GM12878 (cell line): Measurements from ENCODE around the gene MICALL1. TPM values are rescaled to one million over a fixed set of nuclear protein-coding genes. Genes with fewer than 3 reads are reported as not detected.

Experiments used
- ATAC-seq: fragments of 200-7000 bp; cut with Tn5 transposase; 3 replicates; pipeline ENCODE4 v1.9.1; 2020; ENCODE audit warnings: mild to moderate bottlenecking, moderate library complexity
- BruUV-seq: library from RNA; stranded (reverse); fragments of 400-500 nt; replicated peaks from 2 replicates; lab custom pipeline; 2021; lab: Mats Ljungman, UMichigan
- CTCF ChIA-PET: fragments of 300-600 bp; sonication (Branson Sonifier 250); formaldehyde crosslinking; extraction: SDS; loops from one replicate; lab custom pipeline; 2021; ENCODE audit warnings: inconsistent platforms; lab: Yijun Ruan, JAX
- POLR2A ChIA-PET: fragments of 350-600 bp; formaldehyde crosslinking; extraction: SDS; loops from one replicate; lab custom pipeline; 2021; ENCODE audit warnings: inconsistent platforms; lab: Charles Lee
- RAD21 ChIA-PET: fragments of 300-600 bp; sonication (Branson Sonifier 250); formaldehyde crosslinking; loops from one replicate; lab custom pipeline; 2023; ENCODE audit warnings: antibody characterized with exemption; ENCODE audit not compliant: unreplicated experiment; lab: Charles Lee
- SMC1A ChIA-PET: fragments of 300-600 bp; sonication (Branson Sonifier 250); formaldehyde crosslinking; loops from one replicate; lab custom pipeline; 2023; ENCODE audit not compliant: unreplicated experiment, uncharacterized antibody; lab: Charles Lee
- DNase-seq: peaks from one replicate; pipeline ENCODE4 v3.0.0-alpha.2; 2011; ENCODE audit warnings: low read depth, low spot score
- FAIRE-seq: peaks from 3 replicates; lab custom pipeline; 2011; peaks lifted over from hg19 to GRCh38; lab: Jason Lieb, UNC
- H2AFZ ChIP-seq: 2 replicates; pipeline ENCODE4 v1.6.0; 2011; ENCODE audit warnings: low read depth, low read length, control low read depth; ENCODE audit not compliant: control insufficient read depth
- H3K27ac ChIP-seq: 2 replicates; pipeline ENCODE4 v1.5.1; 2011; ENCODE audit warnings: control low read depth; ENCODE audit not compliant: control insufficient read depth, insufficient read depth
- H3K27me3 ChIP-seq, 2 experiments: replicated peaks in 1 of 2; 2 replicates each; pipeline versions ENCODE4 v1.6.0 to v1.6.1; 2011; ENCODE audit warnings: low read length in 1 of 2; ENCODE audit not compliant: control insufficient read depth in 2 of 2, insufficient read depth in 2 of 2
- H3K36me3 ChIP-seq, 2 experiments: 2 replicates each; pipeline ENCODE4 v1.5.1; 2011; ENCODE audit warnings: low read length in 1 of 2; ENCODE audit not compliant: control insufficient read depth in 2 of 2, insufficient read depth in 2 of 2
- H3K4me1 ChIP-seq: 2 replicates; pipeline ENCODE4 v1.6.1; 2011; ENCODE audit warnings: mild to moderate bottlenecking, low read length, moderate library complexity, mixed read lengths; ENCODE audit not compliant: control insufficient read depth, insufficient read depth
- H3K4me2 ChIP-seq: 2 replicates; pipeline ENCODE4 v1.6.0; 2011; ENCODE audit warnings: control low read depth; ENCODE audit not compliant: control insufficient read depth, insufficient read depth
- H3K4me3 ChIP-seq: fragments of 200-600 bp; sonication (generic); 2 replicates; pipeline ENCODE4 v1.5.1; 2016
- H3K79me2 ChIP-seq: 2 replicates; pipeline ENCODE4 v1.6.0; 2011; ENCODE audit warnings: low read length; ENCODE audit not compliant: control insufficient read depth, insufficient read depth
- H3K9ac ChIP-seq: 2 replicates; pipeline ENCODE4 v1.8.0; 2011; ENCODE audit warnings: low read length, control low read depth, mixed read lengths; ENCODE audit not compliant: control insufficient read depth, insufficient read depth
- H3K9me3 ChIP-seq: replicated peaks from 3 replicates; pipeline ENCODE4 v1.5.1; 2011; ENCODE audit warnings: mild to moderate bottlenecking, low read length; ENCODE audit not compliant: control insufficient read depth, insufficient read depth
- H4K20me1 ChIP-seq: 2 replicates; pipeline ENCODE4 v1.6.0; 2011; ENCODE audit not compliant: control insufficient read depth, insufficient read depth
- FOXM1 ChIP-seq: IDR thresholded peaks from 2 replicates; pipeline ENCODE4 v1.6.1; 2012; ENCODE audit warnings: low read depth, mild to moderate bottlenecking, inconsistent platforms, low read length, moderate library complexity
- WGBS: methylation state at CpG from one replicate; pipeline ENCODE4 v1.1.6; 2016; ENCODE audit warnings: low lambda C conversion rate; ENCODE audit not compliant: insufficient replicate concordance, insufficient coverage; ENCODE audit errors: missing lambda C conversion rate; 5-methylcytosine and 5-hydroxymethylcytosine counted together
- in situ Hi-C: fragments of 300-500 bp; cut with MboI; formaldehyde crosslinking; loops from 9 replicates; pipeline ENCODE4 v1.14.3; 2018; ENCODE audit warnings: mixed read lengths
- intact Hi-C: fragments of 100-400 bp; cut with micrococcal nuclease; formaldehyde crosslinking; loops from one replicate; pipeline ENCODE4 v1.14.2; 2022; ENCODE audit not compliant: unreplicated experiment
- polyA plus RNA-seq, 11 experiments: library from polyadenylated mRNA; depleted of rRNA in 4 of 11; unstranded in 6 of 11; stranded (reverse) in 5 of 11; fragments of >200 nt; fragmentation: Nextera tagmentation in 4 of 11; fragmentation: Illumina TruSeq in 1 of 11; extraction: Ambion mirVana in 4 of 11; extraction: Trizol in 1 of 11; gene quantifications; 1 replicate in 1 of 11; 2 replicates in 10 of 11; pipeline versions ENCODE4 v1.2.1 to v1.2.3, GENCODE V29; 2011 to 2016; ENCODE audit warnings: inconsistent platforms in 2 of 11, missing spikeins in 2 of 11, low read depth in 1 of 11
- total RNA-seq, 4 experiments: library from RNA; depleted of rRNA in 3 of 4; stranded (reverse); fragments of >200 nt in 3 of 4; fragmentation: Illumina TruSeq in 1 of 4; extraction: Trizol in 1 of 4; gene quantifications; 2 replicates each; pipeline versions ENCODE4 v1.2.1 to v1.2.3, GENCODE V29; 2013 to 2021
- TF ChIP-seq, protein P1 (sequence below): fragments of 450-650 bp; IDR thresholded peaks from 2 replicates; pipeline ENCODE4 v1.6.1; 2017; ENCODE audit warnings: mild to moderate bottlenecking, moderate library complexity
- TF ChIP-seq, protein P2 (sequence below): fragments of 450-650 bp; IDR thresholded peaks from 2 replicates; pipeline ENCODE4 v1.6.1; 2016; ENCODE audit warnings: mild to moderate bottlenecking

The MICALL1 gene
- total and polyA plus RNA-seq, 10 of the 15 experiments (the other 5 are each of a cell fraction or from before 2014, with no cell fraction given): 0.72 to 30.7 (median 7.8) TPM

DNA sequence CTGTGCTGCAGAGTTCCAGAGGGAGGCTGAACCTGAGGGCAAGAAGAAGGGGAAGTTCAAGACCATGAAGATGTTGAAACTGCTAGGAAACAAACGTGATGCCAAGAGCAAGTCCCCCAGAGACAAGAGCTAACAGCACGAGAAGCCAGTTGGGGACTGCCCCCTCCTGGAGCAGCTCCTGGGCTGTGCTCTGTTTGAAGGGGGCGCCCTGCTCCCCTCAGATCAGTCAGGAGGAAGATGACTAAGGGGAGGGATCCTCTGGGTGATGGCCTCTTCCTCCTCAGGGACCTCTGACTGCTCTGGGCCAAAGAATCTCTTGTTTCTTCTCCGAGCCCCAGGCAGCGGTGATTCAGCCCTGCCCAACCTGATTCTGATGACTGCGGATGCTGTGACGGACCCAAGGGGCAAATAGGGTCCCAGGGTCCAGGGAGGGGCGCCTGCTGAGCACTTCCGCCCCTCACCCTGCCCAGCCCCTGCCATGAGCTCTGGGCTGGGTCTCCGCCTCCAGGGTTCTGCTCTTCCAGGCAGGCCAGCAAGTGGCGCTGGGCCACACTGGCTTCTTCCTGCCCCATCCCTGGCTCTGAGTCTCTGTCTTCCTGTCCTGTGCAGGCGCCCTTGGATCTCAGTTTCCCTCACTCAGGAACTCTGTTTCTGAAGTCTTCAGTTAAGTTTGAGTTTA is 34.7 kb downstream of the MICALL1 start:
- H3K79me2 ChIP-seq: no peaks in the 10 kb centered on the region
- DNase-seq (no peak), ATAC-seq (no peak)
- 66% methylated on average over 12 of the region's 12 CpGs for WGBS
- peaks cover 0 to 4% of the 10 kb centered on the region in 2 experiments; a peak in 2 of 4 replicates for H3K36me3 ChIP-seq
- H3K4me1 ChIP-seq: no peaks in the 10 kb centered on the region
- SMC1A ChIA-PET: no interaction called here
- TF ChIP-seq, protein P1, sequence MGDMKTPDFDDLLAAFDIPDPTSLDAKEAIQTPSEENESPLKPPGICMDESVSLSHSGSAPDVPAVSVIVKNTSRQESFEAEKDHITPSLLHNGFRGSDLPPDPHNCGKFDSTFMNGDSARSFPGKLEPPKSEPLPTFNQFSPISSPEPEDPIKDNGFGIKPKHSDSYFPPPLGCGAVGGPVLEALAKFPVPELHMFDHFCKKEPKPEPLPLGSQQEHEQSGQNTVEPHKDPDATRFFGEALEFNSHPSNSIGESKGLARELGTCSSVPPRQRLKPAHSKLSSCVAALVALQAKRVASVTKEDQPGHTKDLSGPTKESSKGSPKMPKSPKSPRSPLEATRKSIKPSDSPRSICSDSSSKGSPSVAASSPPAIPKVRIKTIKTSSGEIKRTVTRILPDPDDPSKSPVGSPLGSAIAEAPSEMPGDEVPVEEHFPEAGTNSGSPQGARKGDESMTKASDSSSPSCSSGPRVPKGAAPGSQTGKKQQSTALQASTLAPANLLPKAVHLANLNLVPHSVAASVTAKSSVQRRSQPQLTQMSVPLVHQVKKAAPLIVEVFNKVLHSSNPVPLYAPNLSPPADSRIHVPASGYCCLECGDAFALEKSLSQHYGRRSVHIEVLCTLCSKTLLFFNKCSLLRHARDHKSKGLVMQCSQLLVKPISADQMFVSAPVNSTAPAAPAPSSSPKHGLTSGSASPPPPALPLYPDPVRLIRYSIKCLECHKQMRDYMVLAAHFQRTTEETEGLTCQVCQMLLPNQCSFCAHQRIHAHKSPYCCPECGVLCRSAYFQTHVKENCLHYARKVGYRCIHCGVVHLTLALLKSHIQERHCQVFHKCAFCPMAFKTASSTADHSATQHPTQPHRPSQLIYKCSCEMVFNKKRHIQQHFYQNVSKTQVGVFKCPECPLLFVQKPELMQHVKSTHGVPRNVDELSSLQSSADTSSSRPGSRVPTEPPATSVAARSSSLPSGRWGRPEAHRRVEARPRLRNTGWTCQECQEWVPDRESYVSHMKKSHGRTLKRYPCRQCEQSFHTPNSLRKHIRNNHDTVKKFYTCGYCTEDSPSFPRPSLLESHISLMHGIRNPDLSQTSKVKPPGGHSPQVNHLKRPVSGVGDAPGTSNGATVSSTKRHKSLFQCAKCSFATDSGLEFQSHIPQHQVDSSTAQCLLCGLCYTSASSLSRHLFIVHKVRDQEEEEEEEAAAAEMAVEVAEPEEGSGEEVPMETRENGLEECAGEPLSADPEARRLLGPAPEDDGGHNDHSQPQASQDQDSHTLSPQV: no peak
- TF ChIP-seq, protein P2, sequence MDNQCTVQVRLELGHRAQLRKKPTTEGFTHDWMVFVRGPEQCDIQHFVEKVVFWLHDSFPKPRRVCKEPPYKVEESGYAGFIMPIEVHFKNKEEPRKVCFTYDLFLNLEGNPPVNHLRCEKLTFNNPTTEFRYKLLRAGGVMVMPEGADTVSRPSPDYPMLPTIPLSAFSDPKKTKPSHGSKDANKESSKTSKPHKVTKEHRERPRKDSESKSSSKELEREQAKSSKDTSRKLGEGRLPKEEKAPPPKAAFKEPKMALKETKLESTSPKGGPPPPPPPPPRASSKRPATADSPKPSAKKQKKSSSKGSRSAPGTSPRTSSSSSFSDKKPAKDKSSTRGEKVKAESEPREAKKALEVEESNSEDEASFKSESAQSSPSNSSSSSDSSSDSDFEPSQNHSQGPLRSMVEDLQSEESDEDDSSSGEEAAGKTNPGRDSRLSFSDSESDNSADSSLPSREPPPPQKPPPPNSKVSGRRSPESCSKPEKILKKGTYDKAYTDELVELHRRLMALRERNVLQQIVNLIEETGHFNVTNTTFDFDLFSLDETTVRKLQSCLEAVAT: no peak
- no peak for TF ChIP-seq FOXM1
- TF ChIP-seq, all 136 proteins: peak for 0
- FAIRE-seq: no peak
- ChIA-PET POLR2A (no interaction called here), RAD21 (no interaction called here), CTCF (no interaction called here)
- H3K4me3 ChIP-seq: no peak overlapping the region
- no peaks in the 10 kb centered on the region for H3K27me3 ChIP-seq
- BruUV-seq: no TSS peak
- in situ Hi-C loops (no loop called here), intact Hi-C loops (no loop called here)
- no peaks in the 10 kb centered on the region for H3K9me3 ChIP-seq
- no peaks in the 10 kb centered on the region for H4K20me1 ChIP-seq
- H2AFZ ChIP-seq: no peak overlapping the region
- H3K9ac ChIP-seq: no peak overlapping the region
- H3K4me2 ChIP-seq: no peak overlapping the region
- no peak overlapping the region for H3K27ac ChIP-seq
